CD4-positive, alpha-beta T cell treated with Interleukin-15 for 4 hours (primary cell): Measurements from ENCODE around the gene NPSR1.
"Not testable (repeated sequence)": the region's sequence is repeated elsewhere in the genome, so short reads cannot be mapped to it uniquely, and the experiment has no call there.

Source experiments
- DNase-seq: peaks from one replicate; pipeline ENCODE4 v3.0.0-alpha.2; 2020; ENCODE audit warnings: low spot score

Gene NPSR1

GRCh38 chr7:34837801-34838201 is 179.8 kb downstream of the NPSR1 start:
- no peak for DNase-seq

GRCh38 chr7:34838329-34838728 is 180.3 kb downstream of the NPSR1 start:
- DNase-seq = no peak

DNA sequence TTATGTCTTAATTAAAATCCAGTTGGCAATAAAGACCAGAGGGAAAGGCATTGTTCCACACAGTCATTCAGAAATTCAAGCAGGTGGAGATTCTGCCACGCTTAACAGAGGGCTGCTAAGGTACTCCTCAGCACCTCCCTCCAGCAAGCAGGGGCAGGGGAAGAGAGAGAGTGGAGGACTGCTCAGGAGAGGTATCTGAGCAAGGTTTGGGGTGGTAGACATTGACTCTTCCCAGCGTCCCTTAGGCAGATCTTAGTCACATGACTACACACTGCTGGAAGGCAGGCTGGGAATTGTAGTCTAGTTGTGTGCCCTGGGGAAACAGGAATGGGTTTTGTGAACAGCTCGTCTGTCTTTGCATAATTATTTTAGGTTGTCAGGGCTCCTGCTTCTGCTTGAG is 181.6 kb downstream of the NPSR1 start:
- no peak for DNase-seq

GRCh38 chr7:34840176-34840785 is 182.3 kb downstream of the NPSR1 start:
- no peak for DNase-seq

GRCh38 chr7:34841326-34841725 is 183.3 kb downstream of the NPSR1 start:
- DNase-seq = no peak

DNA sequence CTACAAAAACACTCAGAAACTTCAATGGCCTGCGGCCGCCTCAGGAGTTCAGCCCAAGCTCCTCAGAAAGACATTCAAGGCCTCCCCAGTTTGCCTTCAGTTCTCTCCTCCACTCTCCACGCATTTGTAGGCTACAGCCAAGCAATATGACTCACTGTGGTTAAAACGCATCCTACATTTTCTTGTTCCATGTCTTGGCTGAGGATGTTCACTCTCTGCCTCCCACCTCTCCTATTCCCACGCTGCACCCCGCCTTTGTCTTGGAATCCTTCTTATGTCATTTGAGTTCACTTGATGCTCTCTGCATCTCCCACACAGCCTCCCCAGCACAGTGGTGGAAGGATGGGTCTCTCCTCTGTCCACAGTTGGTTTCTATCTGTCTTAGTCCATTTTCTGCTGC is 184.8 kb downstream of the NPSR1 start:
- no peak for DNase-seq

DNA sequence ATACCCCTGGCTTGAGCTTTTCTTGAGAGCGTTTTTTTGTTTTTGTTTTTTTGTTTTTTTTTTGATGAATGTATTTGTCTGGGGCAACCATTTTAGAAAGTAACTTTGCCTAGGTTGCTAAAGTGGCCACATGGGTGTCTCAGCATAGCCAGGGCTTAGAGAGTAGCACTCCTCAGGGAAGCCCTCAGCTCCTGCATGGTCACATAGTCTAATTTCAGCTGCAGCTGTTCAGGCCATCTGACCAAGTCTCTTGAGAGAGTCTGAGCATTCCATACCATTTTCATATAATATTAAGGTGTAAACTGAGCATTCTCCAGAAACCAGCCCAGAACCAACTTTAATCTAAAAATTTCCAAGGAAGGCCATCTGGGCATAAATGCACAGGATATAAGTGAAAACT is 186.4 kb downstream of the NPSR1 start:
- no peak for DNase-seq

- DNase-seq = no peak
These were observed 187.1 kb downstream of the NPSR1 start for GRCh38 chr7:34844936-34845665.

DNA sequence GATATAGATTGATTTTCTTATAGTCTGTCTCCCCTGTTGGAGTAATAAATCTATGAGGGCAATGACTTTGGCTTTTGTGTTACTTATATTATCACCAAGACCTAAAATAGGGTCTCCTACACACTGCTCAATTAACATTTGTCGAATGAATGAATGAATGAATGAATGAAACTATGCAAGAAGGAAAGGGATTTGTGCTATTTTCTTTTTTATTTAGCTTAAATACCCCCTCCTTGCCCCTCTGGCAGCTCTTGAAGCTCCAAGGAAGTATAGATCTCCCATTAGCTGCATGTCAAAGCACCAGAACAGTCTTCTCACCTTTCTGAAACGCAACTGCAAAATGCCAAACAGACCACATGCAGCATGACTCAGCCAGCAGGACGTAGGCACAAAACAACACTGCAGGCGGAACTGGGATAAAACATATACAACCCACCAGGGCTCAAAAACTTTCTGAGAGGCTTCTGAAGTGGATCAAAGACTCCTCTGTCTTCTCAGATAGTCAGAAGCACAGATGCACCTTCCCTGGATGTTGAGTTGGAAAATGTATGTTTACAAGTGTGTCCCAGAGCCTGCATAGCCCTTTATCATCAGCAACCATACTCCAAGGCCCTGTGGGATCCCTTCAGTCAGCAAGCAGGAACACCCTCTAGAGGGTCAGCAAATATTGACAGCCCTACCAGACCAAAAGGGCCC is 187.8 kb downstream of the NPSR1 start:
- no peak for DNase-seq

DNA sequence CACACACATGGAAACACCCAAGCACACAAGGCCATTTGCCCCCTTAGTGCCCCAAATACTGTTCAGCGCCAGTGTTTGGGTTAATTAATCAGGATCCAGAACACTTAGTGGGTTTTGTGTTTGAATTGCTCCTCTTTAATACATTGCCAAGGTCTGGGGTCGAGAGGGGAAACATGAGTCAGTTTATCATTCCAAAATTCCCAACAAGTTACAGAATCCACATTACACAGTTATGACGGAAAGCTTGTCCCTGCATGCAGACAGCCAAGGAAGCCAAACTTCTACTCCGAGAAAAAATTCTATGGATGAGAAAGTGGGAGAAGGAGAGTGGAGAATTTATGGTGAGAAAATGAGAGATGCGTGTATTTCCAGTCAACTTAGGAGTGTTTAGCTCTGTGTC is 189.0 kb downstream of the NPSR1 start:
- DNase-seq = no peak

DNA sequence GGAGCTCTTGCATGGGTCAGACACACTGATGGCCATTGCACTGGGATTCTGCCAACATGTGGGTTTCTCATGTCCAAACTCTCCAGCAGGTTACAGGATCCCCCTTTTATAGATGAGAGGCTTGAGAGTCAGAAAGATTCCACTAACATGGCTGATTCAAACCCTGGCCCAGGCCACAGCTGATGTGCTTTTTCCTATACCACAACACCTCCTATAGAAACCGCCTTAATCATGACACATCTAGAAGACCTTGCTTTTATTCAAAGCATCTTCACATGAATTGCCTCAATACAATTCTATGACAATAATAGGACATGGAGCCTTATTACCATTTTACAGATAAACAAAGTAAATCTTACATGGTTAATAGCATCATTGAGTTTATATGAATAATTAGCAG is 190.7 kb downstream of the NPSR1 start:
- DNase-seq = no peak

DNA sequence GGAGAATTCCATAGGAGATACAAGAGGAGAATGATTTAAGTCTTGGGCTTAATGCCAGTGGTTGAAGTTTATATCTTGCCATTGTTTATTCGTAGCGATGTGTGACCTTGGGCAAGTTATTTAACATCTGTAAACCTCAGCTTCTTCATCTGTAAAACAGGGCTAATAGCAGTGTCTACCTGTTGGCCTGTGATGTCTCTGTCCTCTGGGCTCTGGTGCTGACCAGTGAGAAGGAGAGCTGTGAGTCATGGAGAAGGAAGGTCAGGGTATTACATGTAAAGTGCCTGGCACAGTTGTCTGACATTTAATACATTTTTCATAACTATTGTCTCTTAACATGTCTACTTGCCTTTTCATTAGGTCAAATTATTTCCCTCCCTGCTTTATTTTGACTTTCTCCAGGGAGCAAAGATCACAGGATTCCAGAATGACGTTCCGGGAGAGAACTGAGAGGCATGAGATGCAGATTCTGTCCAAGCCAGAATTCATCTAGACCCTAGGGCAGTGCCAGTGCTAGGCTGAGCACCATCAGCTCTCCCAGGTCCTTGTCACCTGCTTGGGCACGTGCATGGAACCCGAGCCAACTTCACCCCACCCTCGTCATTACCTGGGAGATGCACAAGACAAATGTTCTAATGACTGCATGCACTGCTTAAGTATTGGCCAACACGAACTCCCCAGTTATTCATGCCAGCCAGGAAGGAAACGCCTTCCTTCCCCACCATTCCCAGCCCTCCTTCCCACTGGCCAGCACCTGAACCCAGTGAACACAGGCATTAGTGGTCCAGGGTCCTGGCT is 191.3 kb downstream of the NPSR1 start:
- no peak for DNase-seq

GRCh38 chr7:34849986-34850385 is 192.0 kb downstream of the NPSR1 start:
- no peak for DNase-seq

- no peak for DNase-seq
These were observed 192.7 kb downstream of the NPSR1 start for GRCh38 chr7:34850681-34851080.

GRCh38 chr7:34851431-34851830 is 193.4 kb downstream of the NPSR1 start:
- no peak for DNase-seq

GRCh38 chr7:34858444-34858843 is 200.4 kb downstream of the NPSR1 start:
- DNase-seq = not testable (repeated sequence)

- not testable (repeated sequence) for DNase-seq
These were observed 201.3 kb downstream of the NPSR1 start for GRCh38 chr7:34859281-34859680.

- not testable (repeated sequence) for DNase-seq
These were observed 208.2 kb downstream of the NPSR1 start for GRCh38 chr7:34866222-34866621.

GRCh38 chr7:34867341-34867740 is 209.3 kb downstream of the NPSR1 start:
- DNase-seq = not testable (repeated sequence)

- DNase-seq = not testable (repeated sequence)
These were observed 210.6 kb downstream of the NPSR1 start for GRCh38 chr7:34868602-34869001.

- no peak for DNase-seq
These were observed 211.0 kb downstream of the NPSR1 start for GRCh38 chr7:34869057-34869456.

GRCh38 chr7:34870041-34870440 is 212.0 kb downstream of the NPSR1 start:
- not testable (repeated sequence) for DNase-seq
